HEK293T (cell line): ENCODE results near the gene IFNA6.

Source experiments
- CTCF ChIA-PET: fragments of 350-600 bp; formaldehyde crosslinking; extraction: SDS; loops from one replicate; lab custom pipeline; 2021; ENCODE audit warnings: antibody characterized with exemption, inconsistent platforms; lab: Yijun Ruan, JAX
- POLR2A ChIA-PET: fragments of 350-600 bp; formaldehyde crosslinking; extraction: SDS; loops from one replicate; lab custom pipeline; 2020; ENCODE audit warnings: antibody characterized with exemption, inconsistent platforms; lab: Yijun Ruan, JAX
- DNase-seq: peaks from one replicate; pipeline ENCODE4 v3.0.0; 2012; ENCODE audit warnings: mixed read lengths; ENCODE audit errors: extremely low spot score
- ARNT ChIP-seq: fragments of 450-650 bp; IDR thresholded peaks from 2 replicates; pipeline ENCODE4 v1.6.1; 2017; ENCODE audit warnings: mild to moderate bottlenecking
- BHLHE40 ChIP-seq: fragments of 450-650 bp; IDR thresholded peaks from 2 replicates; pipeline ENCODE4 v1.6.1; 2016; ENCODE audit warnings: mild to moderate bottlenecking, moderate library complexity, borderline replicate concordance
- CTBP1 ChIP-seq: fragments of 450-650 bp; IDR thresholded peaks from 2 replicates; pipeline ENCODE4 v1.6.1; 2016; ENCODE audit warnings: borderline replicate concordance
- ELF4 ChIP-seq: fragments of 450-650 bp; IDR thresholded peaks from 2 replicates; pipeline ENCODE4 v1.6.1; 2017; ENCODE audit warnings: antibody characterized with exemption
- FOXA1 ChIP-seq: fragments of 450-650 bp; IDR thresholded peaks from 2 replicates; pipeline ENCODE4 v1.6.1; 2016; ENCODE audit warnings: mild to moderate bottlenecking
- FOXK2 ChIP-seq: fragments of 450-650 bp; IDR thresholded peaks from 2 replicates; pipeline ENCODE4 v1.6.1; 2016; ENCODE audit warnings: mild to moderate bottlenecking
- FOXM1 ChIP-seq: fragments of 450-650 bp; IDR thresholded peaks from 2 replicates; pipeline ENCODE4 v1.6.1; 2017; ENCODE audit warnings: mild to moderate bottlenecking, borderline replicate concordance
- HDGF ChIP-seq: fragments of 450-650 bp; IDR thresholded peaks from 2 replicates; pipeline ENCODE4 v1.6.1; 2017; ENCODE audit warnings: antibody characterized with exemption, borderline replicate concordance
- L3MBTL2 ChIP-seq: fragments of 450-650 bp; conservative IDR thresholded peaks from 2 replicates; pipeline ENCODE4 v1.6.1; 2016; ENCODE audit warnings: mild to moderate bottlenecking
- LEF1 ChIP-seq: fragments of 450-650 bp; IDR thresholded peaks from 2 replicates; pipeline ENCODE4 v1.6.1; 2017; ENCODE audit warnings: mild to moderate bottlenecking, borderline replicate concordance
- NFRKB ChIP-seq: fragments of 450-650 bp; IDR thresholded peaks from 2 replicates; pipeline ENCODE4 v1.6.1; 2016; ENCODE audit warnings: mild to moderate bottlenecking, moderate library complexity
- PKNOX1 ChIP-seq: fragments of 450-650 bp; IDR thresholded peaks from 2 replicates; pipeline ENCODE4 v1.6.1; 2016
- SP1 ChIP-seq: fragments of 450-650 bp; IDR thresholded peaks from 2 replicates; pipeline ENCODE4 v1.6.1; 2017
- SUZ12 ChIP-seq: fragments of 450-650 bp; IDR thresholded peaks from 2 replicates; pipeline ENCODE4 v1.6.1; 2016; ENCODE audit warnings: mild to moderate bottlenecking
- TARDBP ChIP-seq: fragments of 450-650 bp; IDR thresholded peaks from 2 replicates; pipeline ENCODE4 v1.6.1; 2016
- ZNF384 ChIP-seq: fragments of 450-650 bp; IDR thresholded peaks from 2 replicates; pipeline ENCODE4 v1.6.1; 2016

IFNA6 gene

GRCh38 chr9:21340735-21341134 is 10.0 kb downstream of the IFNA6 start:
- TF ChIP-seq LEF1 (no peak), NFRKB (no peak), FOXA1 (no peak), ELF4 (no peak), L3MBTL2 (no peak), BHLHE40 (no peak), ZNF384 (no peak), FOXK2 (no peak), SUZ12 (no peak), HDGF (no peak), PKNOX1 (no peak), ARNT (no peak), CTBP1 (no peak), TARDBP (no peak), SP1 (no peak), FOXM1 (no peak)
- no peak for DNase-seq
- POLR2A ChIA-PET, result no interaction called here
- CTCF ChIA-PET, result no interaction called here

GRCh38 chr9:21336457-21336856 is 14.2 kb downstream of the IFNA6 start:
- DNase-seq, result no peak
- POLR2A ChIA-PET, result no interaction called here

GRCh38 chr9:21334701-21335632 is 15.7 kb downstream of the IFNA6 start, which contains the start of gene KLHL9:
Gene KLHL9, minus strand, starts transcription at chr9:21335404. Its CDS starts 545 bp downstream, at chr9:21334859.
- TF ChIP-seq ARNT (no peak), SUZ12 (no peak), L3MBTL2 (peak; percentile 63), TARDBP (no peak), FOXK2 (no peak), SP1 (no peak), HDGF (no peak), LEF1 (no peak), ELF4 (peak; percentile 50; the same call in 1 of the 2 replicates), BHLHE40 (no peak), FOXA1 (no peak)
- ChIA-PET CTCF (interaction anchor here (1.0 to 1.1 kb wide), 2 partner anchors 68 to 82 kb away, joined by 4 read pairs; no protein-coding TSS in a partner anchor), POLR2A (interaction anchor here (0.7 to 1.2 kb wide), 4 partner anchors 12 to 71 kb away, joined by 3 read pairs; no protein-coding TSS in a partner anchor)
- DNase-seq, result peak; percentile 96

More at GRCh38 chr9:21336457-21336856, 14.2 kb downstream of the IFNA6 start:
- TF ChIP-seq CTBP1, result no peak
- no peak for TF ChIP-seq NFRKB
- TF ChIP-seq FOXA1, result no peak
- no peak for TF ChIP-seq PKNOX1
- no peak for TF ChIP-seq SP1
- no peak for TF ChIP-seq HDGF
- TF ChIP-seq FOXM1, result no peak
- TF ChIP-seq LEF1, result no peak
- TF ChIP-seq L3MBTL2, result no peak
- TF ChIP-seq TARDBP, result no peak
- no peak for TF ChIP-seq SUZ12
- TF ChIP-seq BHLHE40, result no peak
- no peak for TF ChIP-seq ELF4
- TF ChIP-seq FOXK2, result no peak
- no peak for TF ChIP-seq ZNF384
- TF ChIP-seq ARNT, result no peak
- CTCF ChIA-PET, result no interaction called here

- TF ChIP-seq SP1, result no peak
- TF ChIP-seq NFRKB, result no peak
- no peak for TF ChIP-seq ELF4
- no peak for TF ChIP-seq SUZ12
- no peak for TF ChIP-seq LEF1
- no peak for TF ChIP-seq HDGF
- no peak for TF ChIP-seq FOXM1
- no peak for TF ChIP-seq FOXK2
- TF ChIP-seq CTBP1, result no peak
- no peak for TF ChIP-seq L3MBTL2
- TF ChIP-seq PKNOX1, result no peak
- TF ChIP-seq ARNT, result no peak
- no peak for TF ChIP-seq FOXA1
- ChIA-PET CTCF (no interaction called here), POLR2A (interaction anchor here (0.7 kb wide), 1 partner anchor 103 kb away, joined by 3 read pairs; no protein-coding TSS in a partner anchor)
These were observed 17.5 kb downstream of the IFNA6 start for GRCh38 chr9:21333226-21333625.

GRCh38 chr9:21331676-21332402 is 18.8 kb downstream of the IFNA6 start:
- ChIA-PET POLR2A (no interaction called here), CTCF (no interaction called here)
- no peak for DNase-seq
- no peak for TF ChIP-seq PKNOX1
- TF ChIP-seq FOXA1, result no peak
- TF ChIP-seq FOXK2, result no peak
- no peak for TF ChIP-seq CTBP1
- TF ChIP-seq ARNT, result no peak
- no peak for TF ChIP-seq ELF4
- TF ChIP-seq BHLHE40, result no peak
- no peak for TF ChIP-seq SP1
- TF ChIP-seq L3MBTL2, result no peak
- no peak for TF ChIP-seq SUZ12
- TF ChIP-seq HDGF, result no peak
- no peak for TF ChIP-seq TARDBP
- TF ChIP-seq NFRKB, result no peak
- no peak for TF ChIP-seq ZNF384
- no peak for TF ChIP-seq FOXM1
- TF ChIP-seq LEF1, result no peak

More at GRCh38 chr9:21333226-21333625, 17.5 kb downstream of the IFNA6 start:
- DNase-seq, result no peak
